Transverse colon (tissue), 4 donors: ENCODE measurements around the gene GPR62. TPM values are rescaled to one million over a fixed set of nuclear protein-coding genes. Genes with fewer than 3 reads are reported as not detected.

ENCODE experiments used
- DNase-seq: peaks from one replicate; pipeline ENCODE4 v3.0.0-alpha.2; 2019
- H3K27ac ChIP-seq, 4 donors: fragments of 200-600 bp; sonication (generic); 2 replicates each; pipeline ENCODE4 v1.5.1; 2016 to 2018; ENCODE audit warnings: inconsistent platforms in 4 of 4
- H3K27me3 ChIP-seq: fragments of 200-600 bp; sonication (generic); 2 replicates; pipeline ENCODE4 v1.5.1; 2017; ENCODE audit warnings: inconsistent platforms
- H3K36me3 ChIP-seq, 4 donors: fragments of 200-600 bp; sonication (generic); 2 replicates each; pipeline ENCODE4 v1.5.1; 2017 to 2019; ENCODE audit warnings: inconsistent platforms in 4 of 4
- H3K4me1 ChIP-seq, 4 donors: fragments of 200-600 bp; sonication (generic); 2 replicates each; pipeline ENCODE4 v1.5.1; 2017 to 2020; ENCODE audit warnings: inconsistent platforms in 4 of 4
- H3K4me3 ChIP-seq, 4 donors: fragments of 200-600 bp; sonication (generic); 1 replicate in 1 of 4; 2 replicates in 3 of 4; pipeline versions ENCODE4 v1.5.1 to v1.6.1; 2017 to 2019; ENCODE audit warnings: inconsistent platforms in 4 of 4
- H3K9me3 ChIP-seq, 2 donors: fragments of 200-600 bp; sonication (generic); 2 replicates each; pipeline ENCODE4 v1.5.1; 2017 to 2019; ENCODE audit warnings: inconsistent platforms in 2 of 2
- CTCF ChIP-seq, 5 experiments: fragments of 200-600 bp in 3 of 5; fragments of 450-650 bp in 2 of 5; sonication (generic) in 3 of 5; IDR thresholded peaks; 1 replicate in 2 of 5; 2 replicates in 3 of 5; pipeline ENCODE4 v1.5.1; 2016 to 2017; ENCODE audit warnings: antibody characterized with exemption in 5 of 5, inconsistent platforms in 3 of 5, mild to moderate bottlenecking in 2 of 5, moderate library complexity in 1 of 5
- EP300 ChIP-seq: sonication (generic); formaldehyde crosslinking; IDR thresholded peaks from one replicate; pipeline ENCODE4 v1.6.1; 2017; ENCODE audit warnings: antibody characterized with exemption, low read depth
- POLR2A ChIP-seq: fragments of 450-650 bp; IDR thresholded peaks from one replicate; pipeline ENCODE4 v1.6.1; 2016; ENCODE audit warnings: antibody characterized with exemption, mild to moderate bottlenecking, moderate library complexity
- POLR2AphosphoS5 ChIP-seq, 3 donors: sonication (generic); formaldehyde crosslinking; IDR thresholded peaks; one replicate each; pipeline ENCODE4 v1.6.1; 2016; ENCODE audit warnings: antibody characterized with exemption in 3 of 3
- WGBS, 2 donors: methylation state at CpG; one replicate each; pipeline ENCODE4 v1.1.5; 2018; ENCODE audit warnings: low coverage in 1 of 2; 5-methylcytosine and 5-hydroxymethylcytosine counted together
- in situ Hi-C, 4 donors: fragments of 200-750 bp; cut with MboI; loops; one replicate each; pipeline versions ENCODE4 v1.15.0 to v1.15.1; 2017; ENCODE audit warnings: low sequenced_read_pairs in 3 of 4, low pct_ligation_motif_present in 1 of 4, low pct_unique_long_range_greater_than_20kb in 1 of 4
- intact Hi-C: fragments of 100-400 bp; cut with DNase I; formaldehyde crosslinking; loops from one replicate; pipeline ENCODE4 v1.15.1; 2023; ENCODE audit warnings: low total_unique reads
- total RNA-seq, 4 donors: library from RNA; depleted of rRNA; stranded (reverse); fragments of >200 nt; gene quantifications; one replicate each; pipeline ENCODE4 v1.1.0, GENCODE V29; 2016

The GPR62 gene
- total RNA-seq, 4 donors from 2014 or later = not detected

DNA sequence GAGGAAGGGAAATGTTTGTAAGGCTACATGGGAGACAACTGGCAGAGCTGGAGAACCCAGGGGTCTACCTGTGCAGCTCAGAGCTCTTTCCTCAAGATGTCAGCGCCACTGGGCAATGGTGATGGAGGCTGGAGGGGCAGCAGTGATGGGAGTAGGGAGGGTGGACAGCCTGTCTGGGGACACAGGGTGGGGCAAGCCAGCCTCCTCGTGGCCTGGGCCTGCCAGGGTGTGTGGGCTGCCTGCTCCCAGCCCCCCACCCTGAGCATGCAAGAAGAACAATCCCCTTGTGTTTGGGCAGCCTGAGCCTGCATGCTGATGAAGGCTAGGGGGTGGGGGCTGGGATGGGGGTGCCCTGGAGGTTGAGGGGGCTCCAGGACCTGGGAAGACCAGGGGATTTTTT lies 10.8 kb downstream of the GPR62 start:
- H3K36me3 ChIP-seq = no peaks in the 10 kb centered on the region
- no peak for DNase-seq
- no peaks in the 10 kb centered on the region for H3K27me3 ChIP-seq
- in situ Hi-C loops (no loop called here), intact Hi-C loops (no loop called here)
- TF ChIP-seq EP300 (no peak), POLR2A (no peak), POLR2AphosphoS5 (IDR thresholded peaks at IDR 0.05) (no peak)
- peaks cover 9 to 39% (median 24%) of the 10 kb centered on the region in 4 donors for H3K4me1 ChIP-seq
- no peak overlapping the region for H3K4me3 ChIP-seq
- no peaks in the 10 kb centered on the region for H3K9me3 ChIP-seq
- 63% methylated on average over 2 of the region's 2 CpGs; no CpG with 5 or more reads in 1 of the 2 donors for WGBS, 2 donors
- peak overlapping the region in 3 of 4 donors; percentile 90 to 97 (median 95) for H3K27ac ChIP-seq

DNA sequence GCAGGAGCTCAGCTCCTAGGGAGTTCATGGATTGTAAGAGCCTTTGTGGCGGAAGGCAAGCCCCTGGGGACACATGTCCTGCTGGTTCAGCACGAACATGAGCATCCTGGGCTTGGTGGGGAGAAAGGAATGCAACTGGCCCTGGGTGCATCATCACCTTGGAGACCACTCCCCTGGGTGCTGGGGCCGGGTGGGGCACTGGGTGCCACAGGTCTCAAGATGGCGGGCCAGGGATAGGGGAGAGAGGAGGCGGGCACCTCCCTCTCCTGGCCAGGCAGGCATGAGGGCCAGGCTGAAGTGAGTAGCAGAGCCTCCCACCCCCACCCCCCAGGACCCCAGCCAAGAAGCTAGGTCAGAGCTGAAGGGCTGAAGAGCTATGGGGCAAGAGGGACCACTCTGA lies 11.3 kb downstream of the GPR62 start:
- intact Hi-C loops (no loop called here), in situ Hi-C loops (no loop called here)
- WGBS, 2 donors = 56% methylated on average over 5 of the region's 5 CpGs; no CpG with 5 or more reads in 1 of the 2 donors
- H3K27ac ChIP-seq = peak overlapping the region; percentile 90 to 97 (median 94)
- no peaks in the 10 kb centered on the region for H3K27me3 ChIP-seq
- no peak for TF ChIP-seq EP300
- TF ChIP-seq POLR2AphosphoS5 (IDR thresholded peaks at IDR 0.05) = no peak
- TF ChIP-seq POLR2A = no peak
- no peak for TF ChIP-seq CTCF (IDR thresholded peaks at IDR 0.05)
- H3K36me3 ChIP-seq = no peaks in the 10 kb centered on the region
- peak overlapping the region; percentile 41 to 97 (median 80) for H3K4me3 ChIP-seq
- H3K4me1 ChIP-seq = peaks cover 9 to 41% (median 25%) of the 10 kb centered on the region in 4 donors
- no peaks in the 10 kb centered on the region for H3K9me3 ChIP-seq
- no peak for DNase-seq

GRCh38 chr3:51966922-51967383 lies 11.8 kb downstream of the GPR62 start:
- intact Hi-C loops (no loop called here), in situ Hi-C loops (no loop called here)
- TF ChIP-seq EP300 (no peak), CTCF (IDR thresholded peaks at IDR 0.05) (no peak), POLR2A (no peak), POLR2AphosphoS5 (IDR thresholded peaks at IDR 0.05) (no peak)
- H3K27me3 ChIP-seq = no peaks in the 10 kb centered on the region
- H3K4me3 ChIP-seq = peak overlapping the region; percentile 41 to 97 (median 80)
- WGBS, 2 donors = 15 to 80% methylated on average over 1 to 8 of the region's 33 CpGs
- H3K36me3 ChIP-seq = no peaks in the 10 kb centered on the region
- peaks cover 9 to 41% (median 26%) of the 10 kb centered on the region in 4 donors for H3K4me1 ChIP-seq
- DNase-seq = no peak
- no peaks in the 10 kb centered on the region for H3K9me3 ChIP-seq
- H3K27ac ChIP-seq = peak overlapping the region; percentile 90 to 97 (median 94)

GRCh38 chr3:51967384-51968169 lies 12.4 kb downstream of the GPR62 start, which contains the start of gene PCBP4:
TSS of gene PCBP4 (minus strand) at chr3:51967454. CDS start at chr3:51961240, 6,214 bp downstream.
- no peaks in the 10 kb centered on the region for H3K27me3 ChIP-seq
- in situ Hi-C loops (no loop called here), intact Hi-C loops (no loop called here)
- DNase-seq = peak; percentile 62
- peaks cover 9 to 41% (median 27%) of the 10 kb centered on the region in 4 donors for H3K4me1 ChIP-seq
- H3K4me3 ChIP-seq = peak within 1 kb of the TSS; percentile 77 to 97 (median 83)
- 3% methylated on average over 10 of the region's 90 CpGs; no CpG with 5 or more reads in 1 of the 2 donors for WGBS, 2 donors
- no peaks in the 10 kb centered on the region for H3K9me3 ChIP-seq
- TF ChIP-seq POLR2A (no peak), POLR2AphosphoS5 (IDR thresholded peaks at IDR 0.05) (peak; percentile 50 to 61 (median 57))
- peak within 1 kb of the TSS; percentile 90 to 97 (median 94) for H3K27ac ChIP-seq
- H3K36me3 ChIP-seq = no peaks in the 10 kb centered on the region

- Histone ChIP-seq H3K4me1 (peaks cover 9 to 41% (median 32%) of the 10 kb centered on the region in 4 donors), H3K9me3 (no peaks in the 10 kb centered on the region), H3K27ac (peak overlapping the region; percentile 90 to 97 (median 94)), H3K36me3 (no peaks in the 10 kb centered on the region), H3K27me3 (no peaks in the 10 kb centered on the region), H3K4me3 (peak overlapping the region; percentile 77 to 97 (median 83))
- TF ChIP-seq POLR2A (no peak), POLR2AphosphoS5 (IDR thresholded peaks at IDR 0.05) (no peak), CTCF (IDR thresholded peaks at IDR 0.05) (no peak), EP300 (no peak)
- intact Hi-C loops = no loop called here
- DNase-seq = no peak
- 16% methylated on average over 11 of the region's 11 CpGs; no CpG with 5 or more reads in 1 of the 2 donors for WGBS, 2 donors
- in situ Hi-C loops = no loop called here
Measured at GRCh38 chr3:51968170-51968775, 13.1 kb downstream of the GPR62 start.
